Measurements from ENCODE around the gene SLC7A14. TPM values are rescaled to one million over a fixed set of nuclear protein-coding genes. Genes with fewer than 3 reads are reported as not detected.
A peak's percentile ranks its signal among the peaks of the same experiment; 100 is the strongest.

Gene SLC7A14
- total and polyA plus RNA-seq, 2 of the 4 experiments (the other 2 are of a cell fraction) = 2.7 to 6.8 TPM

DNA sequence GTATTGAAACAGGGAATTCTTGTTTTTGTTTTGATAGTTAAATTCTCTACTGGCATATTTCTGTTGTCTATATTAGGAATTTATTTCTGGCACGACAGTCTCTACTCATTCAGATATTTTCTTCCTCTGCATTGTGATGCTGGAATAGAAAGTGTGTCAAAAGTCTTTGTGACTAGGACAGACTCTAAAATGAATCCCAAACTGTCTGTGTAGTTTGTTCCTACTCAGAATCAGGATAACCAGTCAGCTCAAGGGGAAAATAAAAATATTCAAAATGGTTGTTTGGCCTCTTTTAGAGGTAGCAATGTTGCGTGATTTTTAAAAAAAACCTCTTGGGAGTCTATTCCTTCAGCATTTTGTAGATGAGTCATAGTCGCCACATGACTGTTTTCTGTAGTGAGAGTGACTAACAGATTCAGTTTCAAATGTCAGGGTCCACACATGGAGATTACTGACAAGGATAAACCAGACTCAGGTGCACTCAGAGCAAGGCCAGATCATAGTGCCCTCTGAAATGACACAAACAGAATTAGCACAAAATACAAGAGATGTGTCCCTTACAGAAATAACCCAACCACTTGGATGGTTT lies 13.1 kb downstream of the SLC7A14 start:
- H3K4ac ChIP-seq (ENCODE audit: low read depth, low read length) = peak overlapping the region; percentile 64; the same call in 1 of the 2 replicates
- no peak overlapping the region for H3K4me3 ChIP-seq (ENCODE audit: insufficient read depth, low read depth, low read length)
- no peak overlapping the region for H2BK15ac ChIP-seq (ENCODE audit: low read depth, low read length)
- H3K27me3 ChIP-seq (ENCODE audit: control insufficient read depth, insufficient read depth, low read length) = no peaks in the 10 kb centered on the region
- BruUV-seq (replicated peaks) = no TSS peak
- no peaks in the 10 kb centered on the region for H3K4me1 ChIP-seq (ENCODE audit: control insufficient read depth, insufficient read depth, low read length)
- DNase-seq (peak; percentile 93), ATAC-seq (ENCODE audit: low read depth) (peak; percentile 90)
- H2BK5ac ChIP-seq (ENCODE audit: low read depth, low read length, poor library complexity, severe bottlenecking) = peak overlapping the region; percentile 86
- dilution Hi-C loops (cut with HindIII; ENCODE audit: low sequenced_read_pairs, unreplicated experiment) = no loop called here
- no peaks in the 10 kb centered on the region for H3K9me1 ChIP-seq (ENCODE audit: insufficient read depth, low read length)
- H3K9me3 ChIP-seq (ENCODE audit: control insufficient read depth, insufficient read depth, low read length) = no peaks in the 10 kb centered on the region
- no peak overlapping the region for H4K5ac ChIP-seq (ENCODE audit: low read depth, low read length)
- peak overlapping the region; percentile 83; the same call in 1 of the 2 replicates for H2BK20ac ChIP-seq (ENCODE audit: low read depth, low read length)
- peak overlapping the region; percentile 63; the same call in 1 of the 2 replicates for H3K56ac ChIP-seq (ENCODE audit: extremely low read depth, insufficient read depth, low read length)
- peak overlapping the region; percentile 27; the same call in 1 of the 2 replicates for H4K91ac ChIP-seq (ENCODE audit: insufficient read depth, low read depth, low read length)
- peak overlapping the region; percentile 83 for H2BK120ac ChIP-seq (ENCODE audit: low read depth, low read length)
- H3K4me2 ChIP-seq (ENCODE audit: low read depth, low read length) = peak overlapping the region; percentile 62; the same call in 1 of the 2 replicates
- peak overlapping the region; percentile 59 for H3K14ac ChIP-seq (replicated peaks; ENCODE audit: low read depth, low read length)
- no peak overlapping the region for H2AK9ac ChIP-seq (replicated peaks; ENCODE audit: low read depth, low read length, poor library complexity)
- intact Hi-C loops (cut with micrococcal nuclease) = loop anchor here (5.0 kb wide), 1 partner anchor 35 kb away; no protein-coding TSS in a partner anchor
- no peaks in the 10 kb centered on the region for H3K36me3 ChIP-seq (ENCODE audit: control insufficient read depth, insufficient read depth, low read length)
- H2AK5ac ChIP-seq (ENCODE audit: low read depth, low read length) = no peak overlapping the region
- CTCF ChIA-PET = no interaction called here
- in situ Hi-C loops (cut with MboI; ENCODE audit: low sequenced_read_pairs) = no loop called here
- no peaks in the 10 kb centered on the region for H3K79me1 ChIP-seq (ENCODE audit: low read depth in 1 of 2, low read length in 2 of 2)
- H3K27ac ChIP-seq (ENCODE audit: insufficient read depth, low read length) = peak overlapping the region; percentile 32; the same call in 1 of the 2 replicates
- peak overlapping the region in 1 of 2 experiments; percentile 75; a peak in 2 of 4 replicates for H4K8ac ChIP-seq (ENCODE audit: low read depth in 2 of 2, low read length in 2 of 2)
- no peaks in the 10 kb centered on the region for H4K20me1 ChIP-seq (ENCODE audit: insufficient read depth, low read length)
- POLR2A ChIA-PET (ENCODE audit: unreplicated experiment) = no interaction called here
- WGBS, 2 experiments (ENCODE audit: extremely low coverage in 2 of 2, insufficient read length in 1 of 2) = 33% methylated on average over 2 of the region's 3 CpGs; no CpG with 5 or more reads in 1 of the 2 experiments
- no peak overlapping the region for H3K9ac ChIP-seq (ENCODE audit: low read depth, low read length)
- H2AFZ ChIP-seq (replicated peaks; ENCODE audit: low read length, poor library complexity) = no peak overlapping the region
- peak overlapping the region; percentile 19; the same call in 1 of the 2 replicates for H3K18ac ChIP-seq (ENCODE audit: low read depth, low read length)
- TF ChIP-seq CTCF (conservative IDR thresholded peaks at IDR 0.05; ENCODE audit: low read depth, low read length) (no peak), CEBPB (IDR thresholded peaks at IDR 0.05; ENCODE audit: low read depth, low read length) (0 out of 2 replicates have a peak, but pooled peaks have one; percentile 37), BHLHE40 (IDR thresholded peaks at IDR 0.05; ENCODE audit: low read depth, low read length) (peak; percentile 55; the same call in 1 of the 2 replicates), MXI1 (IDR thresholded peaks at IDR 0.05; ENCODE audit: borderline replicate concordance, low read depth, low read length) (no peak), SMC3 (IDR thresholded peaks at IDR 0.05; ENCODE audit: low read depth, low read length) (no peak), FOS (IDR thresholded peaks at IDR 0.05; ENCODE audit: low read depth, low read length) (peak; percentile 93)
- TF ChIP-seq, protein P1, sequence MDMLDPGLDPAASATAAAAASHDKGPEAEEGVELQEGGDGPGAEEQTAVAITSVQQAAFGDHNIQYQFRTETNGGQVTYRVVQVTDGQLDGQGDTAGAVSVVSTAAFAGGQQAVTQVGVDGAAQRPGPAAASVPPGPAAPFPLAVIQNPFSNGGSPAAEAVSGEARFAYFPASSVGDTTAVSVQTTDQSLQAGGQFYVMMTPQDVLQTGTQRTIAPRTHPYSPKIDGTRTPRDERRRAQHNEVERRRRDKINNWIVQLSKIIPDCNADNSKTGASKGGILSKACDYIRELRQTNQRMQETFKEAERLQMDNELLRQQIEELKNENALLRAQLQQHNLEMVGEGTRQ (IDR thresholded peaks at IDR 0.05; ENCODE audit: low read depth, low read length) = peak; percentile 76
- 0 out of 2 replicates have a peak overlapping the region, but pooled peaks have one; percentile 28 for H3K23ac ChIP-seq (ENCODE audit: low read depth, low read length)

All from IMR-90 (cell line).